22Rv1 (cell line): ENCODE measurements around the gene SNUPN.
A peak's percentile ranks its signal among the peaks of the same experiment; 100 is the strongest.

ENCODE experiments used
- ZFX ChIP-seq: fragments of 450-650 bp; IDR thresholded peaks from 2 replicates; pipeline ENCODE4 v1.6.1; 2017; ENCODE audit warnings: antibody characterized with exemption, borderline replicate concordance
- TF ChIP-seq, protein P1 (sequence below): fragments of 450-650 bp; IDR thresholded peaks from 2 replicates; pipeline ENCODE4 v1.5.1; 2017; ENCODE audit warnings: mild to moderate bottlenecking

DNA sequence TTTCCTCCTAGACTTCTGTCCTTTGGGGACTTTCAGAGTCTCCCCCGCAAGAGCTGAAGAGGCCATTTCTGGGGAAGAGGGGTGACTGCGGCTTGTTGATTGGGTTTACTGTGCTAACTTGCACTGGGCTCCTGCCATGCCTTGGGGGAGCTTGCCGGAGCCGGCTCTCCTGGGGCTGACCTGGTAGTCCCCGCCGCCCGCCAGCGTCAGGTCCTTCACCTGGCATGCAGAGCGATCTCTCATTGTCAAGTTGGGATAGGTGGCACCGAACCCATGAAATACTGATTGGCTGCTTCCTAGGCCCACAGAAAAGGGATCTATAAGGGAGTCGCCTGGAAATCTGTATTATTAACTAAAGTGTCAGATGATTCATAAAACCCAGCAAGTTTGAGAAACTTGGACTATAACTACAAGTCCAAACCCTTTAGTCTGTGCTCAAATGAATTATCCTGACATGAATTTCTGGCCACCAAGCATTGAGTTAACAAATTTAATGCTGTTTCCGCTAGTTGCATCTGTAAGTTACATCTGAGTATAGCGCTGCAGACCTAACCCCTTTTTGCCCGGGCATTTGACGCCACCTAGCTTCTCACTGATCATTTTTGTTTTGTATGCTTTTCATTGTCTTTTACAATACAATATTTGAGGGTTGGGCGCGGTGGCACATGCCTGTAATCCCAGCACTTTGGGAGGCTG lies 15.1 kb upstream of the SNUPN start:
- TF ChIP-seq, protein P1, sequence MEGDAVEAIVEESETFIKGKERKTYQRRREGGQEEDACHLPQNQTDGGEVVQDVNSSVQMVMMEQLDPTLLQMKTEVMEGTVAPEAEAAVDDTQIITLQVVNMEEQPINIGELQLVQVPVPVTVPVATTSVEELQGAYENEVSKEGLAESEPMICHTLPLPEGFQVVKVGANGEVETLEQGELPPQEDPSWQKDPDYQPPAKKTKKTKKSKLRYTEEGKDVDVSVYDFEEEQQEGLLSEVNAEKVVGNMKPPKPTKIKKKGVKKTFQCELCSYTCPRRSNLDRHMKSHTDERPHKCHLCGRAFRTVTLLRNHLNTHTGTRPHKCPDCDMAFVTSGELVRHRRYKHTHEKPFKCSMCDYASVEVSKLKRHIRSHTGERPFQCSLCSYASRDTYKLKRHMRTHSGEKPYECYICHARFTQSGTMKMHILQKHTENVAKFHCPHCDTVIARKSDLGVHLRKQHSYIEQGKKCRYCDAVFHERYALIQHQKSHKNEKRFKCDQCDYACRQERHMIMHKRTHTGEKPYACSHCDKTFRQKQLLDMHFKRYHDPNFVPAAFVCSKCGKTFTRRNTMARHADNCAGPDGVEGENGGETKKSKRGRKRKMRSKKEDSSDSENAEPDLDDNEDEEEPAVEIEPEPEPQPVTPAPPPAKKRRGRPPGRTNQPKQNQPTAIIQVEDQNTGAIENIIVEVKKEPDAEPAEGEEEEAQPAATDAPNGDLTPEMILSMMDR: peak; percentile 38
- no peak for TF ChIP-seq ZFX
